SK-MEL-5 (cell line): ENCODE measurements around the gene AFG1L. TPM values are rescaled to one million over a fixed set of nuclear protein-coding genes. Genes with fewer than 3 reads are reported as not detected.
"Not testable (repeated sequence)": the region's sequence is repeated elsewhere in the genome, so short reads cannot be mapped to it uniquely, and the experiment has no call there.

Source experiments
- DNase-seq: peaks from one replicate; pipeline ENCODE4 v3.0.0-alpha.2; 2016; ENCODE audit warnings: low read depth, low spot score
- in situ Hi-C: cut with HindIII; loops from 2 replicates; pipeline ENCODE4 v1.10.0; 2016; ENCODE audit warnings: low sequenced_read_pairs, high pct_unique_total_duplicates, low pct_unique_long_range_greater_than_20kb
- total RNA-seq: library from RNA; depleted of rRNA; stranded (reverse); fragments of >200 nt; shearing (Covaris generic); gene quantifications from 2 replicates; pipeline ENCODE4 v1.2.3, GENCODE V29; 2014

The AFG1L gene
- total RNA-seq, 1 experiment from 2014 or later: 2.4 TPM

DNA sequence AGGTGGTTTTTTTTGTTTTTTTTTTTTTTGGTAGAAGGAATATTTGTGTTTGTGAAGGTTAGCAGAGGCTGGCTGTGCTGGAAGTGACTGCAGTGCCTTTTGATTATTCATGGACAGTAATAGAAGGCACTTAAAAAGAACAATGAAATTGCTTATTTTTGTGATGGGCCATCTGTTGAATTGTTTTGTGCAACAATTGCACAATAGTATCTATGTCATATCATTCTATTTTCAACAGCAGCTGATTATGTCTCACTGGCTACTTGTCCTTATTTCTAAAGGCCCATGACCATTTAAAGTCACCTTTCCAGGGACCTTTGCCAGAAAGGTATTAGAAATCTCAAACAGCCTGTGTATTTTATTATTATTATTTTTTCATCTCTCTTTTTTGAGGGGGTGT is 70.6 kb downstream of the AFG1L start:
- in situ Hi-C loops: no loop called here
- DNase-seq: no peak

DNA sequence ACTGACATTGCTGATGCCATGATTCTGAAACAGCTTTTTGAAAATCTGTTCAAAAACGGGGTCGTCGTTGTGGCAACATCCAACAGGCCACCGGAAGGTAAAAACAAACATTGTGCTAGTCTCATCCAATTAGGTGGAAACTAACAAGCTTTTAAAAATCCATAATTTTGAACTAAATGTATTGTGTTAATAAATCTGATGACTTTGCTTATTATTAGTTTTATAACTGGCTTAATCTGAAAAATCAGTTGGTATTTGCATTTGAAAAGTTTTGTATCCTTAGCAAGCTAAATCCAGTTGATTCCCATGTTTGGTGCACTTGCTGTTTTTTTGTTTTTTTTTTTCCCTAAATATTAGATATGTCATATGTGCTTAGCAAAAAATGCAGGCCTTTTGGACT is 71.4 kb downstream of the AFG1L start:
- no peak for DNase-seq
- in situ Hi-C loops: no loop called here

DNA sequence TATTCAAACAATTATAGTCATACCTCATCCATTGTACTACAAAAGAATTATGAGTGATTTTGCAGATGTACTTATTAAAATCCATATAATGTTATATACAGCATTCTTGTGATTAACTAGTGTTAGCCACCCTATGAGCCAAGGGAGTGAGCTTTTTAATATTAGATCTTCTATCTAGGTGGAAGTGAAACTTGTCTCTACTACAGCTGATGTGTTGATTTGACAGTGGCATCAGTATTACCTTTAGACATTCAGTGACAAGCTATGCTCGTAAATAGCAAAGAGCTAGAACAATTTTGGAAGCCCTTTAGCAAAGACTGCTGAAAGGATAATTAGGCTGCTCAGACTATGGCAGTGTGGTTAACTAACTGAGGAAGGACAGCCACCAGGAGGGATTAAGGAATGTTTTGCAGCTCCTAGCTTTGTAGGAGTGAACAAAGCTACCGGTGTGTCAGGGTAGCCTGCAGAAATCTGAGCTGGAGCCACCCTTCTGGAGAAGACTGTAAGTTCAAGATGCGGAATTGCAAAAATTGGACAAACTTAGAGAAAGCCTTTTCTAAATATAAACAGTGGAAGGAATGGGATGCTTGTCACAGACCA is 73.7 kb downstream of the AFG1L start:
- DNase-seq: no peak
- in situ Hi-C loops: no loop called here

DNA sequence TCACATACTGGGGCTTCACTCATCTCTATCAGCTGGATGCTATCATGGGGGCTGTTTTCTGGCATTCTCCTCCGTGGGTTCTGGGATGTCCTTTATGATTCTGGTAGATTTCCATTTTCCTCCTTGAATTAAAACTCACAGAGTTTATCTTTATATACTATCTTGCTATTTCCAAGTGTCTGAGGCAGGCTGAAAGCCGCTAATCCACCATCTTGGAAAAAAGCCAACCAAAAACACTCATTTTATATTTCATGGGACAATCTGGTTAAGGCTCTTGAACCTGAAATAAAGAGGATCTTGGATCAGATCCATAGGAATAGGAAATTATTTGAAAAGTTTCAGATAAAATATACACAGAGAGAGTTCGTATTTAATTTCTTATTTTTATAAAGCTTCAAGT is 86.0 kb downstream of the AFG1L start:
- DNase-seq: no peak

DNA sequence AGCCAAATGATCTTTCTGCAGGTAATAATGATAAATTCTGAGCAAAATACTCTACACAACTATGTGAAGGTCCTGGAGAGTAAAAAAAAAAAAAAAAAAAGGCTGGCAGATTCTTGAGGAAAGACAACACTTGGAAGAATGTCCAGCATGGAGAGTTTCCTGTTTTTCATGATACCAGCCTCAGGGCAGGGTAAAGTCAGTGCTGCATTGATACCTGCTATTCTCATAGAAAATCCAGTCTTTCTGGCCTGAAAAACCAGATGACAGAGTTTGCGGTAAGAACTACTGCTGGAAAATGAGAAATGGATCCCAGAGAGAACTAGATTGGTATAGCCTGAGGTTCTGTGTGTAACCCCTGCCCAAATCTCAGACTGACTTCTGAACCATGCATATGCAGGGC is 89.1 kb downstream of the AFG1L start:
- in situ Hi-C loops: no loop called here
- DNase-seq: peak; percentile 15

More for the DNA sequence above, 86.0 kb downstream of the AFG1L start:
- in situ Hi-C loops: no loop called here

DNA sequence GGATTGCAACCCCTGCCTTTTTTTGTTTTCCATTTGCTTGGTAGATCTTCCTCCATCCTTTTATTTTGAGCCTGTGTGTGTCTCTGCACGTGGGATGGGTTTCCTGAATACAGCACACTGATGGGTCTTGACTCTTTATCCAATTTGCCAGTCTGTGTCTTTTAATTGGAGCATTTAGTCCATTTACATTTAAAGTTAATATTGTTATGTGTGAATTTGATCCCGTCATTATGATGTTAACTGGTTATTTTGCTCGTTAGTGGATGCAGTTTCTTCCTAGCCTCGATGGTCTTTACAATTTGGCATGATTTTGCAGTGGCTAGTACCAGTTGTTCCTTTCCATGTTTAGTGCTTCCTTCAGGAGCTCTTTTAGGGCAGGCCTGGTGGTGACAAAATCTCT is 94.3 kb downstream of the AFG1L start:
- DNase-seq, in situ Hi-C loops: not testable (repeated sequence)

DNA sequence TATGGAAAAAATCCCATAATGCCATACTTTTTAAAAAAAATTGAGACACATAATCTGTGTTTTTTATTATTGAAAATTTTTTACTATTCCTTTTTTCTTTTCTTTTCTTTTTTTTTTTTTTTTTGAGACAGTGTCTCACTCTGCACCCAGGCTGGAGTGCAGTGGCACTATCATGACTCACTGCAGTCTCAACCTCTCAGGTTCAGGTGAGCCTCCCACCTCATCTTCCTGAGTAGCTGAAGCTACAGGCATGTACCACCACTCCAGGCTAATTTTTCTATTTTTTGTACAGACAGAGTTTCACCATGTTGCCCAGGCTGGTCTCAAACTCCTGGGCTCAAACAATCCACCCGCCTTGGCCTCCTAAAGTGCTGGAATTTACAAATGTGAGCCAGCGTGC is 100.4 kb downstream of the AFG1L start:
- no peak for DNase-seq
- in situ Hi-C loops: no loop called here

DNA sequence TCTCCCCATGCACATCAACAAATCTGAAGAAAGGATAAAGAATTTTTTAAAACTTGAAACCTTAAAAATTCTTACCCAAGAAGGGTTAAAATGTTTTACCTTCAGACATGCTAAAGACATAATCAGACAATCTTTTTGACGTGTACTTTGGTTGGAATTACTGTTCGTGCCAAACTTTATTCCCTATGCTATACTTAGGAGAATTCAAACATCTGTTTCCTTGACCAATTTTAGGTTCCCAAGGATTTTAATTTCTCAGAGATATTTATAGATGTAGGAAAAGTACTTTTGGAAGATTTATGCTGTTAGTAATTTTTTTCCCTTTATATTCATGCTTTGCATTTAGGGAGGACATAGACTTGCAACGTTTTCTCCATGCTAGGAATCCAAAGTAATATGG is 108.4 kb downstream of the AFG1L start:
- in situ Hi-C loops: no loop called here
- DNase-seq: no peak

DNA sequence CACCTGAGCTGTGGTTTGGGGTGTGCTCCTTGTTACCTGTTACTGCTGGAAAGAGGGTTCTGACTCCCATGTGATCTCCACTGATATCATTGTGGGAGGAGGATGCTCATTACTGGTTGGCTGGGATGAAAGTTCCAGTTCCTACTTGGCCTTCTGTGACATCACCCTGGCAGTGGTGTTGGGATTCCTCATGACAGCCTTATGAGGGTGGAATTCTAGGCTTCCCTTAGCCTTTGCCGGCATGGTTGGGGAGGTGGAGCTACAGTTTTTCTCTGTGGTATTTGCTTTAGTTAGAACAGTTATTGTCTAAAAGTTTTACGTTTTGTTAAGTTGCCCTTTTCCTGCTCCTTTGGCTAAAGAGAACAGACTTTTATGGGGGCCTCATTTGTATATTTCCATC is 112.1 kb downstream of the AFG1L start:
- in situ Hi-C loops: no loop called here

DNA sequence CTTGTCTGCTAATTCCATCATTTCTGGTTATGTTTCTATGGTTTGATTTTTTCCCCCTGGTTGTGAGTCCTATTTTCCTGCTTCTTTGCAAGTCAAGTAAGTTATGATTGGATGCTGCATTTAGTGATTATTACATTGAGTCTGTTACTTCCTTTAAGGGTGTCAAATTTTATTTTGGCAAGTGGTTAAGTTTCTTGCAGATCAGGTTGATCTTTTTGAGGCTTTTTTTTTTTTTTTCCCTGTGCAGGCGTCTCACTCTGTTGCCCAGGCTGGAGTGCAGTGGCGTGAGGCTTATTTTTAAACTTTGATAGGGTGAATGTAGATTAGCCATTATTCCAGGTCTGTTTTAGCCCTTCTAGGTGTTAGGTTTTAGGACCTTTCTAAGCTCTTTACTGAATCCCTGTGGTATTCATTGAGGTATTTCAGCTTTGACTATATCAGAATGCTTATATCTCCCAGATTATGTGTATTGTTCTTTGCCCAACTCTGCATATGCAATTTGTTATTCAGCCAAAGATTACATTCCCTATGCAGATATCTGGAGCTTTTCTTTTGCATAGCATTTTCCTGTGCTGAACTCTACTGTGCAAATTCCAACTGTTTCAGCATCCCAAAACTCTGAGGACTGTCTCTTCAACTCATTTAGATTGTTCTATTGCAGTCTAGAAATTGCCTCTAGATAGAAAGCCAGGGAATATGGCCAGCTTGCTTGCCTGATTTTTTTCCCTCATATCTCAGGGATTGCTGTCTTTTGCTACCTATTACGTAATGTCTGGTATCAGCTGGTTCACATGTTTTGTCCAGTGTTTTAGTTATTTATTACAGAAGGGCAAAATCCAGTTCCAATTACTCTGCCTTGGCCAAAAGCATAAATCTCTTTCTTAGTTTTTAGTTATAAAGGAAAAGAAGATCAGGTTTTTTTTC is 113.3 kb downstream of the AFG1L start:
- in situ Hi-C loops: no loop called here
- DNase-seq: no peak

More for the DNA sequence above, 112.1 kb downstream of the AFG1L start:
- peak; percentile 6 for DNase-seq

DNA sequence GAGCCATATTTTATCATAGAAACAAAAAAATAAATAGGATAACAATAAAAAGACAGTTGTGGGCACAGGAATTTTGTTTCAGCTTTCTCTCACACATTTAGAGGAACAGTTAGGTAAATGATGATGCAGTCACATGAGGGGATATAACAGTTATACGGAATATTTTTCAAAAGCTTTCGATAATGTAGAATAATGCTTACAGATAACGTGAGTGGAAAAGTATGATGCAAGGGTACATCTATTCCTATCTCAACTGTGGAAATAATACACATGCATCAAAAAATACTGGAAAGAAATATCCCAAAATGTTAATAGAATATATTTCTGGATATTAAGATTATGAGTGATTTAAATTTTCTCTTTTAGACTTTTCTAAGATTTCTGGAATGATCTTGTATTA is 114.0 kb downstream of the AFG1L start:
- in situ Hi-C loops: no loop called here
- DNase-seq: no peak

DNA sequence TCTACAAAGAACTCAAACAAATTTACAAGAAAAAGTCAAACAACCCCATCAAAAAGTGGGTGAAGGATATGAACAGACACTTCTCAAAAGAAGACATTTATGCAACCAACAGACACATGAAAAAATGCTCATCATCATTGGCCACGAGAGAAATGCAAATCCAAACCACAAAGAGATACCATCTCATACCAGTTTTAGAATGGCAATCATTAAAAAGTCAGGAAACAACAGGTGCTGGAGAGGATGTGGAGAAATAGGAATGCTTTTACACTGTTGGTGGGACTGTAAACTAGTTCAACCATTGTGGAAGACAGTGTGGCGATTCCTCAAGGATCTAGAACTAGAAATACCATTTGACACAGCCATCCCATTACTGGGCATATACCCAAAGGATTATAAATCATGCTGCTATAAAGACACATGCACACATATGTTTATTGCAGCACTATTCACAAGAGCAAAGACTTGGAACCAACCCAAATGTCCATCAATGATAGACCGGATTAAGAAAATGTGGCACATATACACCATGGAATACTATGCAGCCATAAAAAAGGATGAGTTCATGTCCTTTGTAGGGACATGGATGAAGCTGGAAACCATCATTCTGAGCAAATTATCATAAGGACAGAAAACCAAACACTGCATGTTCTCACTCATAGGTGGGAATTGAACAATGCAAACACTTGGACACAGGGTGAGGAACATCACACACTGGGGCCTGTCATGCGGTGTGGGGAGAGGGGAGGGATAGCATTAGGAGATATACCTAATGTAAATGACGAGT is 121.4 kb downstream of the AFG1L start:
- in situ Hi-C loops, DNase-seq: not testable (repeated sequence)

DNA sequence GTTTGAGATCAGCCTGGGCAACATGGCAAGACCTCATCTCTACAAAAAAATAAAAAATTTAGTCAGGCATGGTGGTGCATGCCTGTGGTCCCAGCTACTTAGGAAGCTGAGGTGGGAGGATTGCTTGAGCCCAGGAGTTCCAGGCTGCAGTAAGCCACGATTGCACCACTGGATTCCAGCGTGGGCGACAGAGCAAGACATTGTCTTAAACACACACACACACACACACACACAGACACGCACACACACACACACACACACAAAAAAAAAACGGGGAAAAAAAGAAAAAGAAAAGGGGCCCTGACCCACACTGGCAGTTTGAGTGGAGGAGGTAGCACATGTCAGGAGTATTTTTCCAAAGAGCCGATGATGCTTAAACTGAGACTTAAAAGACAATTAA is 122.2 kb downstream of the AFG1L start:
- in situ Hi-C loops: no loop called here
- DNase-seq: no peak

DNA sequence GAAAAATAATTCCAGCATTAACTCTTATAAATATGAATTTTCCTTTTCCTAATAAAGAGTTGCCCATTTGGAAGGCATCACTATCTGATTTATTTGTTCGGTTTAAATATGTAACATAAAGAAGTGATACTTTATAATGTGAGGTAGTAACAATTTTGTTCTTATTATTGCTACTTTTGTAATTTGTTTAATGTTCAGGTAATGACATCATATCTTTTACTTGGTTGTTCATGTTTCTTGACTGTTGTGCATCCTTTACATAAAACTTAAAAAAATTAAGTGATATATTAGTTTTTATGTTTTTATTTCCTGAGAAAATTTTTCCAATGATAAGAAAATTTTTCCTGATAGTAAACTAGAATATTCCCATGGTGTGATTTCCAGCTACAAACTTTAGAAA is 124.6 kb downstream of the AFG1L start:
- in situ Hi-C loops: no loop called here
- DNase-seq: no peak

DNA sequence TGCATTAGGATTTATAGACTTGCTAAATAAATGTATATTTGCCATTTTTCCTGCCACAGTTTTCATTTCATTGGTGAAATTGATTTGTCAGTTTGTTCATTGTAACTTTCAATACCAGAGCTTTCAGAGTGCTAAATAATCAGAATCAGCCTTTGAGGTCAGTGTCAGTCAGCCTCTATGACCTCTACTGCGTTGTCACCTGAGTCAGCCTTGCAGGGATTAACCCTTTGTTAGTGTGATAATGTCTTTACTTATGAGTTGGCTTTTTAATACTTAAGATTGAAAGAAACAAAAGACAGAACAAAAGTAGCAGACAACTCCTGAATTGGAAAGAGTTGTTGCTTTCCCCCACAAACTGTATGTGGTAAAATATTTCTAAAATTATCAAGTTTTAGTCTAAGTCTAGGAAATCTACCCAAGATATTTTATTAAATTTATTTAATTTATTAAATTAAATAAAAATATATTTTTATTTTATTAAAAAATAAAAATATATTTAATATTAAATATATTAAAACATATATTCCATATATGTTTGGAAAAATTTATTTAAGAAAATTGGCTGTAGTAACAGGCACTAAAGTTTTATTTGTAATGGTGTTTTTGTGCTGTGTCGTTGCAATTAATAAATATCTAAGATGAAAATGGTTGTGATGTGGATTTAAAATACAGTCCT is 125.2 kb downstream of the AFG1L start:
- DNase-seq: no peak
- in situ Hi-C loops: no loop called here

DNA sequence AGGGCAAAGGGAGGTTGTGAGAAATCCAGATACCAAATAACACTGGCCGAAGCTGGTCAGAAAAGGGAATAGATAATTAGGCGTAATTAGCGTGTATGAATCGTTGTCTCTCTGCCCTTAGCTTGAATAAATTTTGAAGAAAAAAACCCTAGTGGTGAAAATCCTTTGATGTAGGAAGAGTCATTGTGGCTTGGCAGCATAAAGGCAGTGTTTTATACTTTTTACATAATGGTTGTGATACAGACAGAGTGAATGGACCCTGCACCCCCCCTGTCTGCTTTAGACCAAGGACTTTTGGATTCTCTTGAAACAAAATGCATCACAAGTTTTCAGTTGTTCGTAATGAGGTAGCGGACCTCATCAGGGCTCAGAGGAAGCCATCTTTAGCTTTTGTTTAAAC is 126.5 kb downstream of the AFG1L start:
- in situ Hi-C loops: no loop called here

DNA sequence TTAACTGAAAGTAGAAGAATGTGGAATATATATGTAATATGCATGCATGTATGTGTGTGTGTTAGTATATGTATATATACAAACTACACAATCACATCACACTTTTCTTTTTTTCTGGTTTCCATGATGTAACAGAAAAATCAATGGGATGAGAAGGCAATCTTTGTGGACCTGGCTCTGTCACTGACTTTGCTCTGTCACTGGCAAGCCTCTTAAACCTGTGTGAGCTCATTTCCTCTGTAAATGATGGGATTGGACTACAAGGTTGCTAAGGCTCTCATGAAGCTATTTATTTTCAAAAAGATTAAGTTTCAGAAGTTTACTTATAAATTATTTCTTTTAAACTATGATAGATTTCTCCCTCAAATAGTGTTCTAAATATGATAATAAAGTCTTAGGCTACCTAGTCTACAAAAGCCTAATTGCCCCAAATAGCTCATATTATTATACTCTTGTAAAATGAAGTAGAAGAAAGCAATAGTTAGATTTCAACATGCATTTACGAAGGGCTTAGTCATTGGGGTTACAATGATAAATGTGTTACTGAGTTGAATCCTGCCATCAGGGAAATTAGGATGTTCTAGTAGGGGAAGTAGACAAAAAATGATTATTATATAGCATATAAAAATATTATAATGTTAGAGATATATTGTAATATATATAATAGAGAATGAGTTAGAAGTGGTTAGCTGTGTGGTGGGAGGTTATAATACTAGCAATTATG is 129.3 kb downstream of the AFG1L start:
- DNase-seq: no peak
- in situ Hi-C loops: no loop called here

More for the DNA sequence above, 126.5 kb downstream of the AFG1L start:
- DNase-seq: no peak
